GM12878 (cell line): ENCODE data around the gene POLRMT. TPM values are rescaled to one million over a fixed set of nuclear protein-coding genes. Genes with fewer than 3 reads are reported as not detected.

ENCODE experiments used
- ATAC-seq: fragments of 200-7000 bp; cut with Tn5 transposase; 3 replicates; pipeline ENCODE4 v1.9.1; 2020; ENCODE audit warnings: mild to moderate bottlenecking, moderate library complexity
- BruUV-seq: library from RNA; stranded (reverse); fragments of 400-500 nt; replicated peaks from 2 replicates; lab custom pipeline; 2021; lab: Mats Ljungman, UMichigan
- CTCF ChIA-PET: fragments of 300-600 bp; sonication (Branson Sonifier 250); formaldehyde crosslinking; extraction: SDS; loops from one replicate; lab custom pipeline; 2021; ENCODE audit warnings: inconsistent platforms; lab: Yijun Ruan, JAX
- POLR2A ChIA-PET: fragments of 350-600 bp; formaldehyde crosslinking; extraction: SDS; loops from one replicate; lab custom pipeline; 2021; ENCODE audit warnings: inconsistent platforms; lab: Charles Lee
- RAD21 ChIA-PET: fragments of 300-600 bp; sonication (Branson Sonifier 250); formaldehyde crosslinking; loops from one replicate; lab custom pipeline; 2023; ENCODE audit warnings: antibody characterized with exemption; ENCODE audit not compliant: unreplicated experiment; lab: Charles Lee
- SMC1A ChIA-PET: fragments of 300-600 bp; sonication (Branson Sonifier 250); formaldehyde crosslinking; loops from one replicate; lab custom pipeline; 2023; ENCODE audit not compliant: unreplicated experiment, uncharacterized antibody; lab: Charles Lee
- DNase-seq: peaks from one replicate; pipeline ENCODE4 v3.0.0-alpha.2; 2011; ENCODE audit warnings: low read depth, low spot score
- FAIRE-seq: peaks from 3 replicates; lab custom pipeline; 2011; peaks lifted over from hg19 to GRCh38; lab: Jason Lieb, UNC
- H2AFZ ChIP-seq: 2 replicates; pipeline ENCODE4 v1.6.0; 2011; ENCODE audit warnings: low read depth, low read length, control low read depth; ENCODE audit not compliant: control insufficient read depth
- H3K27ac ChIP-seq: 2 replicates; pipeline ENCODE4 v1.5.1; 2011; ENCODE audit warnings: control low read depth; ENCODE audit not compliant: control insufficient read depth, insufficient read depth
- H3K27me3 ChIP-seq, 2 experiments: replicated peaks in 1 of 2; 2 replicates each; pipeline versions ENCODE4 v1.6.0 to v1.6.1; 2011; ENCODE audit warnings: low read length in 1 of 2; ENCODE audit not compliant: control insufficient read depth in 2 of 2, insufficient read depth in 2 of 2
- H3K36me3 ChIP-seq, 2 experiments: 2 replicates each; pipeline ENCODE4 v1.5.1; 2011; ENCODE audit warnings: low read length in 1 of 2; ENCODE audit not compliant: control insufficient read depth in 2 of 2, insufficient read depth in 2 of 2
- H3K4me1 ChIP-seq: 2 replicates; pipeline ENCODE4 v1.6.1; 2011; ENCODE audit warnings: mild to moderate bottlenecking, low read length, moderate library complexity, mixed read lengths; ENCODE audit not compliant: control insufficient read depth, insufficient read depth
- H3K4me2 ChIP-seq: 2 replicates; pipeline ENCODE4 v1.6.0; 2011; ENCODE audit warnings: control low read depth; ENCODE audit not compliant: control insufficient read depth, insufficient read depth
- H3K4me3 ChIP-seq: fragments of 200-600 bp; sonication (generic); 2 replicates; pipeline ENCODE4 v1.5.1; 2016
- H3K79me2 ChIP-seq: 2 replicates; pipeline ENCODE4 v1.6.0; 2011; ENCODE audit warnings: low read length; ENCODE audit not compliant: control insufficient read depth, insufficient read depth
- H3K9ac ChIP-seq: 2 replicates; pipeline ENCODE4 v1.8.0; 2011; ENCODE audit warnings: low read length, control low read depth, mixed read lengths; ENCODE audit not compliant: control insufficient read depth, insufficient read depth
- H3K9me3 ChIP-seq: replicated peaks from 3 replicates; pipeline ENCODE4 v1.5.1; 2011; ENCODE audit warnings: mild to moderate bottlenecking, low read length; ENCODE audit not compliant: control insufficient read depth, insufficient read depth
- H4K20me1 ChIP-seq: 2 replicates; pipeline ENCODE4 v1.6.0; 2011; ENCODE audit not compliant: control insufficient read depth, insufficient read depth
- ATF7 ChIP-seq: fragments of 450-650 bp; IDR thresholded peaks from 2 replicates; pipeline ENCODE4 v1.6.1; 2016; ENCODE audit warnings: low read depth, mild to moderate bottlenecking
- E2F4 ChIP-seq: IDR thresholded peaks from 2 replicates; pipeline ENCODE4 v1.6.1; 2012; ENCODE audit warnings: low read depth, low read length, improper control_type of control experiment
- IKZF1 ChIP-seq: fragments of 450-650 bp; conservative IDR thresholded peaks from 2 replicates; pipeline ENCODE4 v1.6.1; 2017; ENCODE audit warnings: antibody characterized with exemption, mild to moderate bottlenecking
- KDM1A ChIP-seq: fragments of 200-600 bp; sonication (generic); IDR thresholded peaks from 2 replicates; pipeline ENCODE4 v1.6.1; 2016; ENCODE audit warnings: borderline replicate concordance
- MTA3 ChIP-seq: IDR thresholded peaks from 2 replicates; pipeline ENCODE4 v1.6.1; 2012; ENCODE audit warnings: low read length, inconsistent platforms, borderline replicate concordance
- SRF ChIP-seq, 2 experiments: IDR thresholded peaks; 2 replicates each; pipeline ENCODE4 v1.6.1; 2011; ENCODE audit warnings: low read depth in 2 of 2, low read length in 2 of 2, mild to moderate bottlenecking in 1 of 2, moderate library complexity in 1 of 2
- YY1 ChIP-seq: IDR thresholded peaks from 2 replicates; pipeline ENCODE4 v1.6.1; 2011; ENCODE audit warnings: low read depth, mild to moderate bottlenecking, low read length
- ZBTB11 ChIP-seq: fragments of 450-650 bp; formaldehyde crosslinking; IDR thresholded peaks from 2 replicates; pipeline ENCODE4 v1.5.0; 2022; ENCODE audit warnings: mild to moderate bottlenecking, missing genetic modification characterization
- WGBS: methylation state at CpG from one replicate; pipeline ENCODE4 v1.1.6; 2016; ENCODE audit warnings: low lambda C conversion rate; ENCODE audit not compliant: insufficient replicate concordance, insufficient coverage; ENCODE audit errors: missing lambda C conversion rate; 5-methylcytosine and 5-hydroxymethylcytosine counted together
- in situ Hi-C: fragments of 300-500 bp; cut with MboI; formaldehyde crosslinking; loops from 9 replicates; pipeline ENCODE4 v1.14.3; 2018; ENCODE audit warnings: mixed read lengths
- intact Hi-C: fragments of 100-400 bp; cut with micrococcal nuclease; formaldehyde crosslinking; loops from one replicate; pipeline ENCODE4 v1.14.2; 2022; ENCODE audit not compliant: unreplicated experiment
- polyA plus RNA-seq, 11 experiments: library from polyadenylated mRNA; depleted of rRNA in 4 of 11; unstranded in 6 of 11; stranded (reverse) in 5 of 11; fragments of >200 nt; fragmentation: Nextera tagmentation in 4 of 11; fragmentation: Illumina TruSeq in 1 of 11; extraction: Ambion mirVana in 4 of 11; extraction: Trizol in 1 of 11; gene quantifications; 1 replicate in 1 of 11; 2 replicates in 10 of 11; pipeline versions ENCODE4 v1.2.1 to v1.2.3, GENCODE V29; 2011 to 2016; ENCODE audit warnings: inconsistent platforms in 2 of 11, missing spikeins in 2 of 11, low read depth in 1 of 11
- total RNA-seq, 4 experiments: library from RNA; depleted of rRNA in 3 of 4; stranded (reverse); fragments of >200 nt in 3 of 4; fragmentation: Illumina TruSeq in 1 of 4; extraction: Trizol in 1 of 4; gene quantifications; 2 replicates each; pipeline versions ENCODE4 v1.2.1 to v1.2.3, GENCODE V29; 2013 to 2021

POLRMT gene
- total and polyA plus RNA-seq, 10 of the 15 experiments (the other 5 are each of a cell fraction or from before 2014, with no cell fraction given): 9.9 to 57.6 (median 34.6) TPM

GRCh38 chr19:619286-620002 lies 13.9 kb downstream of the POLRMT start:
- intact Hi-C loops: no loop called here
- ATAC-seq (no peak), DNase-seq (no peak), FAIRE-seq (no peak)
- Histone ChIP-seq H3K27me3 (no peaks in the 10 kb centered on the region), H3K4me2 (no peak overlapping the region), H3K4me3 (no peak overlapping the region), H3K36me3 (peaks cover 4 to 9% of the 10 kb centered on the region in 2 experiments; a peak in 3 of 4 replicates), H3K9me3 (no peaks in the 10 kb centered on the region; the same call in 2 of the 3 replicates), H3K9ac (no peak overlapping the region), H3K27ac (no peak overlapping the region), H3K79me2 (no peaks in the 10 kb centered on the region), H3K4me1 (no peaks in the 10 kb centered on the region), H4K20me1 (no peaks in the 10 kb centered on the region), H2AFZ (no peak overlapping the region)
- no TSS peak for BruUV-seq
- 94% methylated on average over 34 of the region's 47 CpGs for WGBS
- ChIA-PET RAD21 (no interaction called here), SMC1A (no interaction called here), POLR2A (no interaction called here), CTCF (no interaction called here)
- no peak for TF ChIP-seq KDM1A
- TF ChIP-seq ATF7: no peak
- in situ Hi-C loops: no loop called here

- in situ Hi-C loops: no loop called here
- SMC1A ChIA-PET: no interaction called here
Measured at GRCh38 chr19:618674-619285, 14.6 kb downstream of the POLRMT start.

More at GRCh38 chr19:618674-619285, 14.6 kb downstream of the POLRMT start:
- RAD21 ChIA-PET: no interaction called here
- ATAC-seq: no peak
- no peak for FAIRE-seq
- no peaks in the 10 kb centered on the region; the same call in 2 of the 3 replicates for H3K9me3 ChIP-seq
- DNase-seq: no peak
- POLR2A ChIA-PET: no interaction called here
- CTCF ChIA-PET: no interaction called here
- BruUV-seq: no TSS peak
- H3K36me3 ChIP-seq: peaks cover 1 to 9% of the 10 kb centered on the region in 2 experiments; a peak in 3 of 4 replicates
- no peak for TF ChIP-seq E2F4
- TF ChIP-seq YY1: no peak
- no peak for TF ChIP-seq ZBTB11 (CRISPR knock-in tag)
- TF ChIP-seq SRF (IDR thresholded peaks at IDR 0.05; ENCODE audit: low read depth in 2 of 2, low read length in 2 of 2): no peak
- TF ChIP-seq MTA3: no peak
- no peak for TF ChIP-seq IKZF1
- TF ChIP-seq, all 136 proteins: peak for 0
- Histone ChIP-seq H3K79me2 (no peaks in the 10 kb centered on the region), H4K20me1 (no peaks in the 10 kb centered on the region), H3K27me3 (no peaks in the 10 kb centered on the region), H3K4me1 (no peaks in the 10 kb centered on the region), H3K4me2 (no peak overlapping the region), H2AFZ (no peak overlapping the region), H3K27ac (no peak overlapping the region), H3K9ac (no peak overlapping the region), H3K4me3 (no peak overlapping the region)
- WGBS: 98% methylated on average over 27 of the region's 27 CpGs
- intact Hi-C loops: no loop called here
